CD4-positive, alpha-beta T cell treated with Interferon alpha-2 for 1 hour (primary cell): ENCODE data around the gene EFHD1.
"Not testable (repeated sequence)": the region's sequence is repeated elsewhere in the genome, so short reads cannot be mapped to it uniquely, and the experiment has no call there.

Experiments
- DNase-seq, 2 donors: peaks; one replicate each; pipeline ENCODE4 v3.0.0-alpha.2; 2020 to 2022

The EFHD1 gene

GRCh38 chr2:232621186-232621585 lies 12.2 kb upstream of the EFHD1 start:
- DNase-seq: no peak

DNA sequence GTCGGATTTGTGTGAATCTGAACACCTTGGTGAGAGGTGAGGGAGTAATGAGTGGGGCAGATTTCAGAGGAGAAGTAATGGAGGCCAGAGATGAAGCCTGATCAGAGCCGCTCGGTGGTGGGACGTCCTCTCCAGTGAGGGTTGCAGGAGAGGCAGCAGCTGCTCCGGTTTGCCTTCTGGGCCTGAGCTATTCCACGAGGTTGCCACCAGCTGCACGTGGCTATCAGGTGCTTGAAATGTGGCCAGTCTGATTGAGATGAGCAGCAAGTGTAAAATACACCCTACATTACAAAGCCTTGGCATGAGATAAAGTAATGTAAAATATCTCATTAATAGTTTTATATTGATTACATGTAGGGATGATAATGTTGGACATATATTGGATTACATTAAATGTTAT lies 10.8 kb upstream of the EFHD1 start:
- no peak for DNase-seq

- DNase-seq: no peak
These were observed 9.3 kb upstream of the EFHD1 start for GRCh38 chr2:232623768-232624765.

- DNase-seq: no peak
These were observed 6.8 kb upstream of the EFHD1 start for GRCh38 chr2:232626584-232626983.

- DNase-seq: no peak
These were observed 4.8 kb upstream of the EFHD1 start for GRCh38 chr2:232628466-232629128.

GRCh38 chr2:232629129-232629475 lies 4.3 kb upstream of the EFHD1 start:
- no peak for DNase-seq

DNA sequence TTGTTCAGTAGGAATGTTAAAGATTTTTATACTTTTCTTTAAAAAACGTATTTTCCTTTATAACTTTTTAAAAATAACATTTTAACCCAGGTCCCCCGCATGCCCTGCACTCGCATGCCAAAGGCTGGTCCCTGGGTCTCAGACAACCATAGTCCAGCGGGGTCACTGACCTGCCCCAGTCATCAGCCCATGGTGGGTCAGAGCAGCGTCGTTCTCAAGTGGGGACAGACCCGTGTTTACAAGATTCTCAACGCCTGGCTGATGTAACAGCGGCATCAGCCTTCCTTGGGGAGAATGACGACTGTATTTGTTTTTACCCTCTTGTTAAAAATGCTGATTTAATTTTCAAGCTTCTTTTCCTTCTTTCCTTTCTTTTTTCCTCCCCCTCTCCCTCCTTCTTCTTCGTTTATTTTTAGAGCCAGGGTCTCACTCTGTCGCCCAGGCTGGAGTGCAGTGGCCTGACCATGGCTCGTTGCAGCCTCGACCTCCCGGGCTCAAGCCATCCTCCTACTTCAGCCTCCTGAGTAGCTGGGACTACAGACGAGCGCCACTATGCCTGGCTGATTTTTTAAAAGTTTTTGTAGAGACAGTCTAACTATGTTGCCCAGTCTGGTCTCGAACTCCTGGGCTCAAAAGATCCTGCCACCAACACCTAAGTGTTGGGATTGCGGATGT lies 1.0 kb upstream of the EFHD1 start:
- DNase-seq: no peak

DNA sequence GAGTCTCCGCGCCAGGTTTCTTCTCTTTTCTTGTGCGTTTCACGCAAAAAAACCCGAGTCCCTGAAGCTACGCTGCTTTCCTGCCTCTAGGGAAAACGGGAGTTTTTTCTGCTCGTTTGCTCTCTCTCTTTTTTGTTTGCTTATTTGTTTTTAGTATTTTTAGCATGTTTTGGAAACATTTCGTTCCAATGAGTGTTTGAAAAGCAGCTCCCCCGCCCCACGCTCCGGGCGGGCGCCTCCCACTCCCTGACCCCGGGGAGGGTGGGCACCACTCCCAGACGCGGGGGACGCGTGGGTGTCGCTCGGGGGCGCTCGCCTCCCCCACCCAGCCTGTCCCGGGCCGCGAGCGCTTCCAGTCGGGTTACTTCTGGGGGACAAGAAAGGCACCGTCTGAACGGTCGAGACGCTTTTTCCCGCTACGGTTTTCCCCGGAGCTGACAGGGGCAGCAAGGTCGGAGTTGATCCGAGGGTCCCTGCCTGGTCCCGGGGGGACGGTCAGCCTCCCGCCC lies 446 bp upstream of the EFHD1 start:
- no peak for DNase-seq

DNA sequence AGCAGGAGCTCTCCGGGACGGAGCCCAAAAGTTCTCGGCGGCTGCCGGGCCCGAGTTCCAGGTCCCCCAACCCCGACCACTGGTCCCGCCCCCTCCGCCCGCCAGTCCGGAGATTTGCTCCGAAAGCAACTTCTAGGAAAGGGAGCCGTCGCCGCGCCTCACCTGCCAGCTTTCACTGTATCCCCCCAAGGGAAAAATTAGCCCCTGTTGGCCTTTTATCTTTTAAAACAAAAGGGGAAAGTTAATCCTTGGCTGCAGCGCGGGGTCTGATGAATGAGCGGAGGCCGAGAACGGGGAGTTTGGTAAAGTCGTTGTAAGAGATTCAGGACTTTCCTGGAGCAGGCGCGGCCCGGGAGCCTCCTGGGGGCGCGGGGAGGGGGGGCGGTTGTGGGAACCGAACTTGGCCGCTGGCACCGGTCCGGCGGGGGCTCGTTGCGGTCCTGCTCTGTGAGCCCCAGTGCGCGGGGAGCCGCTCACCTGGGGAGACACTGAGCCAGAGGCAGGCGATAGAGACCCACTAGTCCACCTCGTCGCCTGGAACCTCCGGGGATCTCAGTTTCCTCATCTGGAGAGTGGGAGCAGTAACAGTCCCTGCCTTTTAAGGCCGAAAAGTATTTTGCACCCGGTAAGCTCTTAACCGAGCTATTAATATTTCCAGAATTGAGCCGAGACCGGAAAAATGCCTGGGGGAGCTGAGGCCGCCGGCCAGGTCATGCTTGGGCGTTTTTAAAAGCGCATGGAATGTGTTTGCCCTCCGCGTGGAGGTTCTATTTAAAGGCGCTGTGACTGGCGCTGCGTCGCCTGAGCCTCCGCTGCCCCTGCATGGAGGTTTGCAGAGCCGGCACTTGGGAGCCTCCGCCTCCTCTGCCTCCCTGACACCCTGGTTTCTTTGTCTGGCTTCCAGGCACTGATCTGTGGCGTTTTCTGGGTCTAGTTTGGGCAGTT lies 1.1 kb downstream of the EFHD1 start:
- no peak for DNase-seq

- not testable (repeated sequence) for DNase-seq
These were observed 2.0 kb downstream of the EFHD1 start for GRCh38 chr2:232635376-232635775.

DNA sequence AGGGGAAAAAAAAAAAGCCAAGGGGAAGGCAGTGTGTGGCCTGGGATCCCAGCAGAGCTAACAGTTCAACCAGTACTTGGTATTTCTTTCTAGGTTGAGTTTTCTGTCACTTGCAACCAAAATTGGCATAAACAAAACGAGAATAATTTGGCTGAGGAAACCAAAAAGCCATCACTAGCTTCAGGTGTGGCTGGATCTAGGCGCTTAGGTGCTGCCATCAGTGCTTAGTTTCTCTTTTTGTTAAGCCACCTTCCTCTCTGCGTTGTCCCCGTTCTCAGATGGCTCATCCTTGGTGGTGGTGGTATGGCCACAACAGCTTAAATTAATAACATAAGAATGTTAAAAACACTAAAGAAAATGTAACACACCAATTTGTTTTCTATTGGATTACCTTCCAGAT lies 2.4 kb downstream of the EFHD1 start:
- no peak for DNase-seq

DNA sequence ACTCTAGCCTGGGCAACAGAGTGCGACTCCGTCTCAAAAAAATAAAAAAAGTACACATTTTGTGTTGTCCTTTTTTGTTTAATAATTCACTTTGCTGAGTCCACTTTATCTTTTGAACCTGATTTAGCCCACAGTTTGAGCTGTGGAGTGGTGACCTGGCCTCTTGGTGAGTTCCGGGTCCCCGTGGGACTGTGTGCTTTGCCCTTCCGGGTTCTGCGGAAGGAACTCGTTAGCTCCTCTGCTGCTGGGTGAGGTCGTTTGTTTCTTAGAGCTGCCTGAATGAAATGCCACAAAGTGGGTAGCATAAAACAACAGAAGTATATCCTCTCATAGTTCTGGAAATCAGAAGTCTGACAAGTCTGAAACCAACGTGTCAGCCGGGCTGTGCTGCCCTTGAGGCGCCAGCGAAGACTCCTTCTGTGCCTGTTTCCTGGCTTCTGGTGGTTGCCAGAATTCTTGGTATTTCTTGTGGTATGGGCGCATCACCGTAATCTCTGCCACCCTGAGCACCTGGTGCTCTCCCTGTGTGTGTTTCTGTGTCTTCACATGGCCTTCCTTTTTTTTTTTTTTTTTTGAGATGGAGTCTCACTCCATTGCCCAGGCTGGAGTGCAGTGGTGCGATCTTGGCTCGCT lies 3.5 kb downstream of the EFHD1 start:
- DNase-seq: no peak

GRCh38 chr2:232637866-232638583 lies 4.6 kb downstream of the EFHD1 start:
- DNase-seq: no peak

GRCh38 chr2:232641153-232641848 lies 7.9 kb downstream of the EFHD1 start:
- DNase-seq: no peak

DNA sequence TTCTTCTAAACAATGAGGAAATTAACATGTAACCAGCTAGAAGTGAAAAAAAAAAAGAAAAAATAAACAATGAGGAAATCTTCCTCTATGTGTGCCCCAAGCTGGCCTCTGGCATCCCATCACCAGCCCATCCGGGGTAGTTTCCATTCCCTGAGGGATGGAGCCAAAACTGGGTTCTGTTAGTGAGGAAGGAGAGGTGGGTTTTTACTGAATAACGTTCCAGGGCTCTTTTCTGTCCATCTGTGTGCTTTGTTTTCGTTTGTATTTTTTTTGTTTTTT lies 9.7 kb downstream of the EFHD1 start:
- DNase-seq: no peak

DNA sequence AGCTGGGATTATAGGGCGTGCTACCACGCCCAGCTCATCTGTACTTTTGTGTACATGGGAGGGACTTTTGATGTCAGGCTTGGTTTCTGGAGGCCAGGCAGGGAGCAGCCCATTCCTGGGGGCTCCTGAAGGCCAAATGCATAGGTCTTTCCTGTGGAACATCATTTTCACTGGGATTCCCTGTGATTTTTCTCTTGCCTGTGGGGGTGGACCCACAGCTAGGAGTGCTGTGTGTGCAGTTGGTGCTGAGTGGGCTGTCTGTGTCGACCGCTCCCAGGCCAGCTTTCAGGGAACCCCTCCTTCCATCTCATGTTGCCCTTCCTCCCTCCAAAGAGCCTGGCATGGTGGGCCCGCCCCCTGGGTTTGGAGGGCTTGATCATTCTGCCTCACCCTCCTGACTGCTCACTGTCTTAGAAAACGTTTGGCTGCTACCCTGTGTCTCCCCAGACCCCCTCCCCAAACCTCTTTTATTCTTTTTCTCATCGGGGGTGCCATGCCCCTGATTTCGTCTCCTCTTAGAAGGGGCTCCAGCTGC lies 10.5 kb downstream of the EFHD1 start:
- DNase-seq: no peak

DNA sequence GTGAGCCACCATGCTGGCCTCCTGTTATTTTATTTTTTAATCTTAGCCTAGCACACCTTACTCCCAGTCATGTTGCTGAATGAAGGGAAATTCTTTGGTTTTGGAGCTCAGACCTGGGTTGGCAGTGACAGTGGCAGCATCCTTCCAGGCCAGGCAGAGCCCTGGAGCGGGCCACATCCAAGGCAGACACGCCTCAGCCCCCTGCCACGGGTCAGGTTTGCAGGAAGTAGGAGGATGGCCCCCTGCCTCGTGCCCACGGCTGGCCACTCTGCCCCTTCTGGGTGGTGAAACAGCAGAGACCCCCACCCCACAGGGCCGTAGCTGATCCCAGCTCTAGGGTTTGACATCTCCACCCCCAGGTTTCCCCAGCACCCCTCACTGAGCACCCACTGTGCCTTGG lies 11.7 kb downstream of the EFHD1 start:
- no peak for DNase-seq

DNA sequence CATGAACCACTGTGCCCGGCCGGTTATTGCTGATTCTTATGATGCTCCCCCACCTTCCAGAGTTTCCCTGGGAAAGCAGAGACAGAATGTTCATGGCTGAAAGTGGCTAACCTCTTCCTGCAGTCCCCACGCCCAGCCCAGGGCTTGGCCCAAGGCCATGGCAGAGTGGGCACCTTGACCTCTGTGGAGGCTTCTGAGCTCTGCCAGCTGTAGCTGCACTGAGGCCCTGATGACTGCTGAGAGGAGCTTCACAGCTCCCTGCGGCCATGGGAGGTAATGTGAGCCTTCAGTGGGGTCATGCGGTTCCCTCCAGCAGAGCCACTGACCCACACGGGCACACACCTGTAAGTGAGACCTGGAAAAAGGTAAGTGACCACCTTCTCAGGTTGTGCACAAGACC lies 13.3 kb downstream of the EFHD1 start:
- no peak for DNase-seq

DNA sequence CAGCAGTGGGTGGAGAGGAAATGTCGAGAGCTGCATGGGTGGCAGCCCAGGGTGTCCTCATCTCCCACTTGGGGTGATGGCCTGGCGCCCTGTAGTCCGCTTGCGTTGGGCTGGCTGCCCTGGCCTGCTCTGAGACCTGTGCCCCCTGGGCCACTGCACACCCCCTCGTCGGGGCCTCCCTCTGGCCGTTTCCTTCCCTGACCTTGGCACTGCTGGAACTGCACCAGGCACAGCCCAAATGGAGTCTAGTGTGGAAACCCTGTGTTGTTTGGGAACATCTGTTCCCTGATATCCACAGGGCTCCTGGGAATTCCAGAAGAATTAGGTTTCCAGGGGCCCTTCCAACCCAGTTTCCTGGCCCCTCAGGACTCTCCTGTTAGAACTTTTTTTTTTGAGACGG lies 13.9 kb downstream of the EFHD1 start:
- DNase-seq: no peak

DNA sequence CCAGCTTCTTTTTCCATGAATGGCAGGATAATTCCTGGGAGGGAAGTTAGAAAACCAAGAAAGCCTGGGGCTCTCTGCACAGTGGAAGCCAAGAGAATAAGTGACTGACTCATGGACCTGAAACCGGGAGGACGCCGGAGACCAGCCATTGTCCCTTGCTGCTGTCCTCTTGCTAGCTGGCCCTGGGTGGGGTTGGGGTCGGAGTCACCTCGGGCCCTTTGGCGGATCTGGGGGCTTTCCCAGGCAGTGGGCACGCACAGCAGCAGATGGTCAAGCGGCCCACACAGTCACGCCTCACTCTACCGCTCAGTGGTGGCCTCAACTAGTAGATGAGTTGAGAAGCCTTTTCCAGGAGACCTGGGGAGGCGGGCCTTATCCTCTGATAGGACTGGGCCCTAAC lies 15.6 kb downstream of the EFHD1 start:
- DNase-seq: no peak

DNA sequence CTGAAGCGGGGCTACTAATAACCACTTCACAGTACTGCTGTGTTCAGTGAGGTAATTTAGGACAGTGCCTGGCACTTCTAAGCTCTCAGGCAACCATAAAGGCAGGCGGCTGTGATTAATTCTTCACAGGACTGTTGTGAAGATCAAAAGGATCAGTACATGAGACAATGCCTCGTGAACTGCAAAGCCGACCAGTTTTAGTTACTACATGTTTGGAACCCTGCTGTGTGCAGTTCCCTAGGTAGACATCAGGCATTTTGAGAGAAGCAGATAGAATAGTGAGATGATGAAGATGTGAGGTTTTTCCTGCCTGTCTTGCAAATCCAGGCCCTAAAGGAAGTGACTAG lies 19.1 kb downstream of the EFHD1 start:
- no peak for DNase-seq
